Activated T-helper 1 cell treated with anti-CD3 and anti-CD28 coated beads, Interleukin-2, amount 50 U/mL, for 16 hours (primary cell): ENCODE measurements around the gene HPD.

Experiments used
- DNase-seq, 2 donors: peaks; one replicate each; pipeline ENCODE4 v3.0.0-alpha.2; 2020; ENCODE audit warnings: low read depth in 1 of 2, low spot score in 1 of 2

The HPD gene

GRCh38 chr12:121811434-121812319, 47.0 kb downstream of the HPD start:
- DNase-seq = peak in 1 of 2 donors; percentile 66

- no peak for DNase-seq
These were observed 47.7 kb downstream of the HPD start for GRCh38 chr12:121810833-121811433.

GRCh38 chr12:121810234-121810817, 48.3 kb downstream of the HPD start:
- DNase-seq = no peak

GRCh38 chr12:121809712-121810116, 48.9 kb downstream of the HPD start:
- no peak for DNase-seq

GRCh38 chr12:121808623-121809022, 50.0 kb downstream of the HPD start:
- DNase-seq = no peak

- DNase-seq = no peak
These were observed 50.9 kb downstream of the HPD start for GRCh38 chr12:121807642-121808347.

- no peak for DNase-seq
These were observed 51.9 kb downstream of the HPD start for GRCh38 chr12:121806546-121807423.

- DNase-seq = no peak
These were observed 52.6 kb downstream of the HPD start for GRCh38 chr12:121806009-121806545.

GRCh38 chr12:121805171-121806008, 53.3 kb downstream of the HPD start:
- no peak for DNase-seq

DNA sequence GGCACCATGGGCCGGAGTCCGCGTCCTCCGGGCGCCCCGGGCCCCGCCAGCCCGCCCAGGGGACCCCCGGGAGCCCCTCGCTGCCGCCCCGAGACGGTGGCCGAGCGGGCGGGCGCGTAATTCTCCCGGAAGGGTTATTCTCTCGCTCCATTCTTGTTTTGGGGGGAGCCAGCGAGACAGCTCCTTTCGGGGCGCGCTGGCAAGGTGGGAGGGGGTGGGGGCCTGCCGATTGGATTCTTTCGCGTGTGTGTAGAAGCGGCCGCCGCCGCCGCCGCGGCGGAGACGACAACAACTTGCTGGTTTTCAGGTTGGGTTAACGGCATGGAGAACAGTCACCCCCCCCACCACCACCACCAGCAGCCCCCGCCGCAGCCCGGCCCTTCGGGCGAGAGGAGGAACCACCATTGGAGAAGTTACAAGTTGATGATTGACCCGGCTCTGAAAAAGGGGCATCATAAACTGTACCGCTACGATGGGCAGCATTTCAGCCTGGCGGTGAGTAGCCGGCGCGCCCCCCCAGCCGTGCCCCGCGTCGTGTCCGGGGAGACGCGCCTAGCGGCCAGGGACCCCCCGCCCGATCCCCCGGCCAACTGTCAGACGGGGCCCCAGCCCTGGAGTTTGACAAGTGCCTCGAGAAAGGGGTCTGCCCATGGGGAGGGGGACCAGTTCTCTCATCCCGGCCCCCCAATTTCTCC, 54.1 kb downstream of the HPD start:
- peak in 1 of 2 donors; percentile 44 for DNase-seq

DNA sequence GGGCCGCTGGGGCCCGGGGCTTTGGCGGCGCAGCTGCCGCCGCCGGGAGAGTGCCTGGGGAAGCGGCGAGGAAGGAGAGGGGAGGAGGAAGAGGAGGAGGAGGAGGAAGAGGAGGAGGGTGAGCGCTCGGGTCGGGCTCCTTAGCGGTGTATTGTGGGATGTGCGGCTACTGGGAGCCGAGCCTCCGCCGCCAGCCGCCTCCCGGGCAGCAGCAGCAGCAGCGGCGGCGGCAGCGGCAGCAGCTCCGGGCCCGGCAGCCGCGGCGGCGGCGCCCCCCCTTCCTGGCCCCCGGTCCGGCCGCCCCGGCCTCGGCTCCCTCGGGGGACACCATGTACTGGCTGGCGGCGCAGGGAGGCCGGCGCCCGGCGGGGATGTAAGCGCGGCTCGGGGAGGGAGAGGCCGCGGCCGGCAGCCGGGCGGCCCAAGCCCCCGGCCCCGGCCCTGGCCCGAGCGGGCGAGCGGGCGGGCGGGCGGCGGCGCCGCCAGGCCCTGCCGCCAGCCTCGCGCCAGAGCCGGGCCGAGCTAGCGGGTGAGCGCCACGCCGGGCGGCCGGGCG, 54.7 kb downstream of the HPD start, which contains the start of gene SETD1B:
TSS of gene SETD1B (plus strand) at position 149 of the 556 bp plus-strand sequence. CDS start 729 bp downstream, outside the sequence.
- DNase-seq = no peak

DNA sequence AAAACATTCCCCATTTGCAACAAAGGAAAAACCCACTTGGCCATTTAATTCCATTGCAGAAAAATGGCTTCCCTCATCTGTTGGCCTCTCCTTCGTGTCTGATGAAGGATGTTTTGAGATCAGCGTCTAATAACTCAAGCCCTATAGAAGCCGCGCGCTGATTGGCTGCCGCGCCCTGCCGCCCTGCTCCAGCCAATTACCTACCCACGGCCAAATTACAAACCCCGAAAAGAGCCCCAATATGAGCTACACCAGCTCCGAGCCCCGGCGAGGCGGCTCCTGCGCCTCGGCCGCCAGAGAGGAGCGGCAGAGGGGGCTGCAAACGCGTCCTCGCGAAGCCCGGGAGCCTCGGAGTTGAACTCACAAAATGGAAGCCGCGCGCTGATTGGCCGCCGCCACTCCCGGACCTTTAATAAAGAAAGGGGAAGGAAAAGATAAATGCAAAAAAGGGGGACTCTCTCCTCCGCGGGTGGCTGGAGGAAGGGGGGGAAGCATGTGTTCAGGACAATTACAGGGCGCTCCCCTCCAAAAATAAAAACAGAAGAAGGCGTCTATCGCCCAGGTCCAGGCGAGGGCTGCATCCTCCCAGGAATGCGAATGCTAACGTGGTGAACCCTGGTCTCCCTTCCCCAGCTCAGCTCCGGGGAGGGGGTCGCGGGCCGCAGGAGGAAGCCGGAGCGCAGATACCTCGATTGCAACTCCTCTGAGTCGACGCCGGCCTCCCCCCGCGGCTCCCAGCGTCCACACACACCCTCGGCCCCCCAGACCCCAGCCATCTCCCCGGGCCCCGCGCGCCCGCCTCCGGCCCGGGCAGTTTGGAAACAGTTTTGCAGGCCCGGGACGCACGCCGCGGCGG, 55.6 kb downstream of the HPD start:
- peak; percentile 66 to 67 for DNase-seq

DNA sequence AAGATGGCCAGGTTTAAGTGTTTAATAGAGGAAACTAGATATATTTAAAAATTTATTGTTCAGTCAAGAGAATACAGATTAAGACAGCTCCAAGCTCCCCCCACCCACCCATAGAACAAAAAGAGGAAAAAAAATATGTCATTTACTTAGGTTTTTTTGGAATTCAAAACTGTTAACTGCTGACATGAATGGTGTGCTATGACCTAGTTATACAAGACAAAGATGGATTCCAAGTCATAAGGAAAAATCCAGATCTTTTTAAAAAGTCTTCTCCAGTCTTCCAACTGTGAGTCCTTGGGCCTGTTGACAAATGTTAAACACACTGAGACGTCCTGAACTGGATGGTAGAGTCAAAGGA, 56.2 kb downstream of the HPD start:
- DNase-seq = no peak

- DNase-seq = no peak
These were observed 56.8 kb downstream of the HPD start for GRCh38 chr12:121801595-121802484.

GRCh38 chr12:121800694-121801594, 57.7 kb downstream of the HPD start:
- peak in 1 of 2 donors; percentile 57 for DNase-seq
